K562 (cell line): ENCODE data around the gene MBNL1. TPM values are rescaled to one million over a fixed set of nuclear protein-coding genes. Genes with fewer than 3 reads are reported as not detected.

Experiments used
- ATAC-seq: fragments of 200-7000 bp; cut with Tn5 transposase; 3 replicates; pipeline ENCODE4 v1.9.1; 2020; ENCODE audit warnings: moderate library complexity
- BruUV-seq: library from RNA; stranded (reverse); fragments of 400-500 nt; replicated peaks from 2 replicates; lab custom pipeline; 2021; lab: Mats Ljungman, UMichigan
- CTCF ChIA-PET: fragments of 300-600 bp; formaldehyde crosslinking; extraction: SDS; loops from one replicate; lab custom pipeline; 2021; ENCODE audit warnings: low intra/inter-chr PET ratio; lab: Yijun Ruan, JAX
- POLR2A ChIA-PET: fragments of 300-600, 350-650 bp; sonication (Branson Sonifier 250); formaldehyde crosslinking; extraction: SDS; loops from one replicate; lab custom pipeline; 2021; ENCODE audit warnings: antibody characterized with exemption, inconsistent platforms; lab: Yijun Ruan, JAX
- DNase-seq, 4 experiments: peaks; one replicate each; pipeline versions ENCODE4 v3.0.0 to v3.0.0-alpha.2; 2011 to 2018; ENCODE audit warnings: low spot score in 3 of 4, mixed read lengths in 3 of 4; ENCODE audit errors: extremely low read depth in 1 of 4
- FAIRE-seq: peaks from 2 replicates; lab custom pipeline; 2011; peaks lifted over from hg19 to GRCh38; lab: Jason Lieb, UNC
- H2AFZ ChIP-seq: 2 replicates; pipeline ENCODE4 v1.6.0; 2011; ENCODE audit warnings: low read depth, low read length, control low read depth, inconsistent platforms
- H3K27ac ChIP-seq: fragments of 200-600 bp; 3 replicates; pipeline ENCODE4 v1.8.0; 2011; ENCODE audit warnings: low read depth, mild to moderate bottlenecking, control low read depth, inconsistent platforms, low read length, moderate library complexity, mixed read lengths; ENCODE audit errors: extremely low read depth
- H3K27me3 ChIP-seq, 2 experiments: fragments of 300-600 bp in 1 of 2; 2 replicates in 1 of 2; 3 replicates in 1 of 2; pipeline versions ENCODE4 v1.6.0 to v1.8.0; 2011; ENCODE audit warnings: inconsistent platforms in 2 of 2, low read length in 2 of 2, mild to moderate bottlenecking in 1 of 2, mixed read lengths in 1 of 2, moderate library complexity in 1 of 2; ENCODE audit not compliant: control insufficient read depth in 2 of 2, insufficient read depth in 2 of 2
- H3K36me3 ChIP-seq: fragments of 300-600 bp; 3 replicates; pipeline ENCODE4 v1.8.0; 2011; ENCODE audit warnings: mild to moderate bottlenecking, low read length, inconsistent platforms; ENCODE audit not compliant: control insufficient read depth, insufficient read depth
- H3K4me1 ChIP-seq, 2 experiments: fragments of 200-600 bp in 1 of 2; replicated peaks in 1 of 2; 2 replicates in 1 of 2; 3 replicates in 1 of 2; pipeline versions ENCODE4 v1.5.1 to v1.8.0; 2011; ENCODE audit warnings: inconsistent platforms in 2 of 2, low read length in 2 of 2, mild to moderate bottlenecking in 1 of 2, mixed read lengths in 1 of 2, moderate library complexity in 1 of 2; ENCODE audit not compliant: control insufficient read depth in 2 of 2, insufficient read depth in 2 of 2
- H3K4me2 ChIP-seq: 2 replicates; pipeline ENCODE4 v1.6.1; 2011; ENCODE audit warnings: low read length, control low read depth, inconsistent platforms, mixed read lengths; ENCODE audit not compliant: insufficient read depth
- H3K4me3 ChIP-seq: fragments of 200-600 bp; sonication (generic), shearing (Covaris generic); 2 replicates; pipeline ENCODE4 v1.5.1; 2016; ENCODE audit warnings: control low read depth, inconsistent platforms
- H3K79me2 ChIP-seq: fragments of 200-600 bp; 3 replicates; pipeline ENCODE4 v1.8.0; 2011; ENCODE audit warnings: low read length, inconsistent platforms; ENCODE audit not compliant: control insufficient read depth, insufficient read depth
- H3K9ac ChIP-seq, 2 experiments: 2 replicates each; pipeline versions ENCODE4 v1.6.0 to v1.6.1; 2011; ENCODE audit warnings: low read depth in 2 of 2, low read length in 2 of 2, control low read depth in 1 of 2, inconsistent platforms in 1 of 2, mild to moderate bottlenecking in 1 of 2, mixed read lengths in 1 of 2; ENCODE audit not compliant: insufficient read depth in 1 of 2
- H3K9me1 ChIP-seq: one replicate; pipeline ENCODE4 v1.6.0; 2011; ENCODE audit warnings: inconsistent platforms, mild to moderate bottlenecking, low read length, moderate library complexity; ENCODE audit not compliant: control insufficient read depth, insufficient read depth
- H3K9me3 ChIP-seq: replicated peaks from 2 replicates; pipeline ENCODE4 v1.5.1; 2011; ENCODE audit warnings: low read depth, low read length, inconsistent platforms; ENCODE audit not compliant: control insufficient read depth, insufficient read depth
- H4K20me1 ChIP-seq: replicated peaks from 2 replicates; pipeline ENCODE4 v1.6.1; 2011; ENCODE audit warnings: low read length, inconsistent platforms, mixed read lengths; ENCODE audit not compliant: control insufficient read depth, insufficient read depth
- FOSL1 ChIP-seq: fragments of 200-800 bp; sonication (Bioruptor generic); conservative IDR thresholded peaks from 2 replicates; pipeline ENCODE4 v1.6.1; 2016; ENCODE audit warnings: missing genetic modification characterization, missing compliant biosample characterization
- HMBOX1 ChIP-seq: sonication (generic); IDR thresholded peaks from 2 replicates; pipeline ENCODE4 v1.6.1; 2016
- SMARCE1 ChIP-seq: fragments of 450-650 bp; IDR thresholded peaks from 2 replicates; pipeline ENCODE4 v1.7.1; 2016; ENCODE audit warnings: mild to moderate bottlenecking
- SNIP1 ChIP-seq: fragments of 450-650 bp; IDR thresholded peaks from 2 replicates; pipeline ENCODE4 v1.7.1; 2017; ENCODE audit warnings: low read depth, mild to moderate bottlenecking
- TEAD4 ChIP-seq, 2 experiments: sonication (generic) in 1 of 2; formaldehyde crosslinking in 1 of 2; IDR thresholded peaks; 2 replicates each; pipeline versions ENCODE4 v1.6.1 to v1.8.0; 2012 to 2022; ENCODE audit warnings: borderline replicate concordance in 1 of 2, inconsistent platforms in 1 of 2, low read length in 1 of 2, mild to moderate bottlenecking in 1 of 2, missing genetic modification reagents in 1 of 2
- ZNF444 ChIP-seq: fragments of 250-450 bp; sonication (Bioruptor Pico); IDR thresholded peaks from 2 replicates; pipeline ENCODE4 v1.4.0; 2020; ENCODE audit warnings: mild to moderate bottlenecking, moderate library complexity
- WGBS: fragments of 100-300 bp; shearing (Covaris generic); methylation state at CpG from one replicate; pipeline ENCODE4 v1.1.6; 2016; ENCODE audit warnings: low coverage, mixed read lengths; ENCODE audit not compliant: insufficient coverage; ENCODE audit errors: missing lambda C conversion rate; 5-methylcytosine and 5-hydroxymethylcytosine counted together
- in situ Hi-C: fragments of 300-500 bp; cut with MboI; formaldehyde crosslinking; loops from 4 replicates; pipeline ENCODE4 v1.15.0; 2018; ENCODE audit warnings: inconsistent platforms, mixed read lengths
- intact Hi-C: fragments of 100-400 bp; cut with micrococcal nuclease; formaldehyde crosslinking; loops from 2 replicates; pipeline ENCODE4 v1.14.2; 2022
- polyA plus RNA-seq, 8 experiments: library from polyadenylated mRNA; depleted of rRNA in 4 of 8; stranded (reverse) in 5 of 8; unstranded in 3 of 8; fragments of >200 nt; fragmentation: Nextera tagmentation in 2 of 8; fragmentation: Illumina TruSeq in 1 of 8; extraction: Ambion mirVana in 2 of 8; extraction: Trizol in 1 of 8; gene quantifications; 2 replicates each; pipeline versions ENCODE4 v1.2.1 to v1.2.3, GENCODE V29; 2011 to 2014; ENCODE audit warnings: inconsistent platforms in 1 of 8, missing spikeins in 1 of 8
- total RNA-seq, 7 experiments: library from RNA; depleted of rRNA in 6 of 7; stranded (reverse); fragments of >200 nt in 6 of 7; fragmentation: Illumina TruSeq in 2 of 7; extraction: Trizol in 2 of 7; gene quantifications; 2 replicates each; pipeline versions ENCODE4 v1.2.1 to v1.2.3, GENCODE V29; 2011 to 2021; ENCODE audit warnings: low replicate concordance in 1 of 7

Gene MBNL1
- total and polyA plus RNA-seq, 9 of the 15 experiments (the other 6 are each of a cell fraction or from before 2014, with no cell fraction given) = 70.3 to 243 (median 220) TPM

GRCh38 chr3:152291649-152292066 is 22.9 kb downstream of the MBNL1 start:
- peak; percentile 47 for ATAC-seq
- TF ChIP-seq FOSL1 (tag) (0 out of 2 replicates have a peak, but pooled peaks have one; percentile 20), SMARCE1 (peak; percentile 30; the same call in 1 of the 2 replicates), TEAD4 (IDR thresholded peaks at IDR 0.05; ENCODE audit: low read length) (0 out of 2 replicates have a peak, but pooled peaks have one; percentile 12), TEAD4 (CRISPR knock-in tag; IDR thresholded peaks at IDR 0.05; ENCODE audit: borderline replicate concordance) (no peak), SNIP1 (no peak)
- peaks cover 19 to 40% of the 10 kb centered on the region in 2 experiments for H3K4me1 ChIP-seq
- CTCF ChIA-PET = no interaction called here
- H3K4me2 ChIP-seq = no peak overlapping the region
- no peak overlapping the region for H3K4me3 ChIP-seq
- peaks cover 6% of the 10 kb centered on the region for H3K9me1 ChIP-seq
- no peaks in the 10 kb centered on the region for H3K27me3 ChIP-seq
- in situ Hi-C loops = no loop called here
- peaks cover 45% of the 10 kb centered on the region for H4K20me1 ChIP-seq
- intact Hi-C loops = loop anchor here (2.0 kb wide), 1 partner anchor 21 kb away; no protein-coding TSS in a partner anchor
- WGBS = 19% methylated on average over 4 of the region's 4 CpGs
- peaks cover 100% of the 10 kb centered on the region for H3K79me2 ChIP-seq
- no peak for DNase-seq
- H3K9me3 ChIP-seq = no peaks in the 10 kb centered on the region
- H3K27ac ChIP-seq = no peak overlapping the region
- H3K36me3 ChIP-seq = peaks cover 39% of the 10 kb centered on the region; the same call in 1 of the 3 replicates
- no TSS peak for BruUV-seq
- POLR2A ChIA-PET = interaction anchor here (0.6 to 3.9 kb wide), 8 partner anchors 8 to 401 kb away, joined by 3 to 23 read pairs (median 4); no protein-coding TSS in a partner anchor
- H3K9ac ChIP-seq = no peak overlapping the region
- H2AFZ ChIP-seq = no peak overlapping the region
- FAIRE-seq = no peak

GRCh38 chr3:152292366-152292765 is 23.6 kb downstream of the MBNL1 start:
- ChIA-PET POLR2A (interaction anchor here (1.5 to 3.9 kb wide), 4 partner anchors 8 to 49 kb away, joined by 3 to 23 read pairs (median 6); no protein-coding TSS in a partner anchor), CTCF (no interaction called here)
- Histone ChIP-seq H3K4me2 (no peak overlapping the region), H3K36me3 (peaks cover 42% of the 10 kb centered on the region; the same call in 1 of the 3 replicates), H3K9me3 (no peaks in the 10 kb centered on the region), H2AFZ (no peak overlapping the region), H3K9ac (no peak overlapping the region), H3K27me3 (no peaks in the 10 kb centered on the region), H3K79me2 (peaks cover 100% of the 10 kb centered on the region), H3K4me3 (no peak overlapping the region), H3K27ac (no peak overlapping the region), H3K4me1 (peaks cover 19 to 42% of the 10 kb centered on the region in 2 experiments), H4K20me1 (peaks cover 46% of the 10 kb centered on the region), H3K9me1 (peaks cover 6% of the 10 kb centered on the region)
- ATAC-seq (peak; percentile 13; the same call in 2 of the 3 replicates), DNase-seq (no peak), FAIRE-seq (no peak)
- BruUV-seq = no TSS peak
- TF ChIP-seq ZNF444 (CRISPR knock-in tag) (no peak), HMBOX1 (0 out of 2 replicates have a peak, but pooled peaks have one; percentile 10)
- intact Hi-C loops (no loop called here), in situ Hi-C loops (no loop called here)
- WGBS = 30% methylated on average over 3 of the region's 3 CpGs
